ENCODE results near the gene SCN1B.

GRCh38 chr19:35034588-35035382 lies 4.5 kb downstream of the SCN1B start:
- TF ChIP-seq POLR2A (IDR thresholded peaks at IDR 0.05; ENCODE audit: low read depth, low read length), result no peak
- TF ChIP-seq TAF1 (IDR thresholded peaks at IDR 0.05; ENCODE audit: borderline replicate concordance, low read depth, low read length), result no peak
- TF ChIP-seq POLR2AphosphoS5 (IDR thresholded peaks at IDR 0.05; ENCODE audit: low read depth, low read length), result no peak

Data from GM12892 (cell line).